Esophagus (tissue), 2 donors: ENCODE data around the gene CAMK2D. TPM values are rescaled to one million over a fixed set of nuclear protein-coding genes. Genes with fewer than 3 reads are reported as not detected.

Experiments used
- H3K27ac ChIP-seq, 2 donors: one replicate each; pipeline ENCODE4 v1.5.1; 2013; ENCODE audit warnings: low read depth in 2 of 2, mild to moderate bottlenecking in 2 of 2, inconsistent platforms in 1 of 2, low read length in 1 of 2, moderate library complexity in 1 of 2
- H3K27me3 ChIP-seq, 2 donors: one replicate each; pipeline ENCODE4 v1.6.1; 2013; ENCODE audit warnings: low read length in 2 of 2, control low read depth in 1 of 2, mild to moderate bottlenecking in 1 of 2; ENCODE audit not compliant: insufficient read depth in 2 of 2, control insufficient read depth in 1 of 2
- H3K36me3 ChIP-seq, 2 donors: one replicate each; pipeline ENCODE4 v1.6.1; 2013; ENCODE audit warnings: low read length in 1 of 2; ENCODE audit not compliant: control insufficient read depth in 2 of 2, insufficient read depth in 2 of 2
- H3K4me1 ChIP-seq, 2 donors: one replicate each; pipeline ENCODE4 v1.6.1; 2013; ENCODE audit warnings: low read length in 1 of 2; ENCODE audit not compliant: control insufficient read depth in 2 of 2, insufficient read depth in 2 of 2
- H3K4me3 ChIP-seq, 2 donors: one replicate each; pipeline ENCODE4 v1.5.1; 2013; ENCODE audit warnings: low read length in 2 of 2, mild to moderate bottlenecking in 2 of 2, low read depth in 1 of 2, moderate library complexity in 1 of 2
- H3K9me3 ChIP-seq, 2 donors: one replicate each; pipeline ENCODE4 v1.6.1; 2013; ENCODE audit warnings: mild to moderate bottlenecking in 2 of 2, low read depth in 1 of 2, low read length in 1 of 2, moderate library complexity in 1 of 2; ENCODE audit not compliant: control insufficient read depth in 2 of 2, insufficient read depth in 1 of 2
- WGBS, 2 donors: extraction: QIAGEN DNeasy Blood & Tissue Kit; methylation state at CpG; one replicate each; pipeline ENCODE4 v1.1.7; 2013; 5-methylcytosine and 5-hydroxymethylcytosine counted together
- polyA plus RNA-seq, 2 donors: library from polyadenylated mRNA; stranded (reverse); fragments of 200-250 nt; gene quantifications; one replicate each; pipeline ENCODE4 v1.2.3, GENCODE V29; 2013
- donor health status: healthy with polysubstance abuse.
- donor health status: Bipolar disorder and iron deficiency.

The CAMK2D gene
- polyA plus RNA-seq, 2 donors = 7.5 to 13.4 TPM

- WGBS, 2 donors = 78 to 81% methylated on average over 2 of the region's 2 CpGs
- Histone ChIP-seq H3K27ac (no peak overlapping the region), H3K4me3 (no peak overlapping the region), H3K9me3 (no peaks in the 10 kb centered on the region), H3K4me1 (peaks cover 0 to 2% of the 10 kb centered on the region in 2 donors), H3K27me3 (no peaks in the 10 kb centered on the region), H3K36me3 (no peaks in the 10 kb centered on the region)
These were observed 200.4 kb downstream of the CAMK2D start for GRCh38 chr4:113561092-113561491.

GRCh38 chr4:113560579-113560978 lies 201.0 kb downstream of the CAMK2D start:
- Histone ChIP-seq H3K4me3 (no peak overlapping the region), H3K9me3 (no peaks in the 10 kb centered on the region), H3K27me3 (no peaks in the 10 kb centered on the region), H3K36me3 (no peaks in the 10 kb centered on the region), H3K4me1 (peaks cover 0 to 2% of the 10 kb centered on the region in 2 donors), H3K27ac (no peak overlapping the region)

- Histone ChIP-seq H3K4me3 (no peak overlapping the region), H3K9me3 (no peaks in the 10 kb centered on the region), H3K27me3 (no peaks in the 10 kb centered on the region), H3K4me1 (peaks cover 0 to 2% of the 10 kb centered on the region in 2 donors), H3K27ac (no peak overlapping the region), H3K36me3 (no peaks in the 10 kb centered on the region)
- WGBS, 2 donors = 90 to 93% methylated on average over 5 of the region's 5 CpGs
These were observed 201.6 kb downstream of the CAMK2D start for GRCh38 chr4:113559947-113560346.

GRCh38 chr4:113556382-113557134 lies 205.0 kb downstream of the CAMK2D start:
- H3K36me3 ChIP-seq = no peaks in the 10 kb centered on the region
- no peaks in the 10 kb centered on the region for H3K9me3 ChIP-seq
- no peaks in the 10 kb centered on the region for H3K27me3 ChIP-seq
- peaks cover 0 to 2% of the 10 kb centered on the region in 2 donors for H3K4me1 ChIP-seq
- H3K4me3 ChIP-seq = no peak overlapping the region
- H3K27ac ChIP-seq = peak overlapping the region; percentile 69 to 72
- 76 to 86% methylated on average over 4 of the region's 4 CpGs for WGBS, 2 donors

DNA sequence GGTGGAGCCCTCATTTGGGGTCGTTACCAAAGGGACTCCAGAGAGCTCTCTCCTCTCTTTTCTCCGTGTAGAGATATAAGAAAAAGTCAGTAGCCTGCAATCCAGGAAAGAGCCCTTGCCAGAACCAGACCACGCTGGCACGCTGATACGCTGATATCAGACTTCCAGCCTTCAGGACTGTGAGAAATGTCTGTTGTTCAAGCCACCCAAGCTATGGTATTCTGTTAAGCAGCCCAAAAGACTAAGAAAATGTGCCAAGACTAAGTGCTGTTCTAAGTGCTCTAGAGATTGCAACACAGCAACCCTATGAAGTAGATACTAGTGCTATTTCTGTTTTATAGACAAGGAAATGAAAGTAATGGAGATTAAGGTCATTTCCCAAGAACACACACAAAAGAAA lies 205.7 kb downstream of the CAMK2D start:
- Histone ChIP-seq H3K27ac (peak overlapping the region; percentile 69 to 72), H3K4me1 (peaks cover 0 to 2% of the 10 kb centered on the region in 2 donors), H3K36me3 (no peaks in the 10 kb centered on the region), H3K4me3 (no peak overlapping the region), H3K9me3 (no peaks in the 10 kb centered on the region), H3K27me3 (no peaks in the 10 kb centered on the region)
- WGBS, 2 donors = 77 to 86% methylated on average over 5 of the region's 5 CpGs

GRCh38 chr4:113553082-113553481 lies 208.5 kb downstream of the CAMK2D start:
- Histone ChIP-seq H3K9me3 (no peaks in the 10 kb centered on the region), H3K4me3 (no peak overlapping the region), H3K4me1 (peaks cover 0 to 2% of the 10 kb centered on the region in 2 donors), H3K36me3 (no peaks in the 10 kb centered on the region), H3K27me3 (no peaks in the 10 kb centered on the region), H3K27ac (no peak overlapping the region)
- WGBS, 2 donors = 88 to 93% methylated on average over 3 of the region's 3 CpGs

DNA sequence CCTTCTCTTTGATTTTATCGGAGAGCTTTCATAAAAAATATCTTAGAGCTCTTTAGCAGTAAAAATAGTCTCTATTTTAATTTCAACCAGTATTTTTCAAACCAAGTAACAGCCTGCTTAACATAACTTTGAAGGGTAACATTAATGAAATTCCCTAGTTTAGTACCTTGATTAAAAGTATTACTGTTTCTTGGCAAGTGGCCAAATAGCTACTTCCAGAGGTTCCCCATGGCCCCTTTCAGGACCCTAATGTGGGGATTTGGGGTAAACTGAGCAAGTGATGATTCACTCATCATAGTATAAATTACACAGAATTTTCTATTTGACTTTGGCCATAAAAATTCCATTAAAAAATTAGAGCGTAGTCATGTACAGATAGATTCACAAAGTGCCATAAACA lies 211.0 kb downstream of the CAMK2D start:
- Histone ChIP-seq H3K4me3 (no peak overlapping the region), H3K27ac (no peak overlapping the region)
- WGBS, 2 donors = 92 to 93% methylated on average over 2 of the region's 2 CpGs

GRCh38 chr4:113548303-113548702 lies 213.2 kb downstream of the CAMK2D start:
- Histone ChIP-seq H3K4me1 (no peaks in the 10 kb centered on the region), H3K9me3 (no peaks in the 10 kb centered on the region), H3K36me3 (no peaks in the 10 kb centered on the region), H3K27me3 (no peaks in the 10 kb centered on the region), H3K4me3 (no peak overlapping the region), H3K27ac (peak overlapping the region; percentile 20 to 42)
- WGBS, 2 donors = 94% methylated on average over 1 of the region's 1 CpG

More for the DNA sequence above, 211.0 kb downstream of the CAMK2D start:
- Histone ChIP-seq H3K9me3 (no peaks in the 10 kb centered on the region), H3K4me1 (no peaks in the 10 kb centered on the region), H3K36me3 (no peaks in the 10 kb centered on the region), H3K27me3 (no peaks in the 10 kb centered on the region)

DNA sequence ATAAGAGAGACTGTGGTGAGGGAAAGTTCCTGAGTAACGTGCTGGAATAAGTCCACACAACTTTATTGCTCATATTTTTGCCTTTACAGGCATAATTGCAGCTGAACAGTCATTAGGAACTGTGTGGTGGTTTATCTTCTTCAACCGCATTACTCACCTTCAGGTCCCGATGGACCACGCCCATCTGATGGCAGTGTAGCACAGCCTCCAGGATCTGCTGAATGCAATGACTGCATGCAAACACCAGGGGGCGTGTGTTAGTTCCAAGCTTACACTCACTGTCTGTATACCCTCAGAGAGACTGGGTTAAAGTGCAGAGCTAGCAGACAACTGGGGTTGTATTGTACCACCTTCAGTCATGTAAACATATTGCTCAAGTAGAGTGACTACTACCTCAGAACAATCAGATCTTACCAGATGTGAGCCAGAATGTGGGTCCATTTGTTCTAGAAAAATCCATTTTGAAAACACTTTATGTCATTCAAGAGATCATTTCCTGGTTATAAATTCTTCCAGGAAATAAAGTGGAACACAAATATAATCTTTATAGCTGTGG lies 214.0 kb downstream of the CAMK2D start:
- WGBS, 2 donors = 7 to 15% methylated on average over 5 of the region's 5 CpGs
- Histone ChIP-seq H3K9me3 (no peaks in the 10 kb centered on the region), H3K27me3 (no peaks in the 10 kb centered on the region), H3K4me1 (no peaks in the 10 kb centered on the region), H3K4me3 (no peak overlapping the region), H3K36me3 (no peaks in the 10 kb centered on the region), H3K27ac (no peak overlapping the region)

DNA sequence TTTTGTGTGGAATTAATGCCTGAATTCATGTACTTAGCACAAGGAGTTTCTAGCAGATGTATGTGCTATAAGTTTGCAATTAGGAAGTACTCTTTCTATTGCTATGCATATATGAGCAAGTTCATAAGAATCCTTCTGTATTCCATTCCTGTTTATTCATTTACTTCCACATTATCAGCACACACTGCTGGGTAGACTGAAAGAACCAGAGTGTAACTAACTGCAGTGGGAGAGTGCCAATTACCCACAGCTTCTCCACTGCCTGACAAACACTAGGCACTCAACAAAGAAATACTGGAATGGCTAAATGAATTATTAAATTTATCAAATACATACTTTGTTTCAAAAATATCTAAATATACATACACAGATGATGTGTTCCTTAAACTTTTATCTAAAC lies 219.6 kb downstream of the CAMK2D start:
- H3K9me3 ChIP-seq = no peaks in the 10 kb centered on the region
- H3K27me3 ChIP-seq = no peaks in the 10 kb centered on the region
- H3K36me3 ChIP-seq = no peaks in the 10 kb centered on the region
- no peak overlapping the region for H3K4me3 ChIP-seq
- no peaks in the 10 kb centered on the region for H3K4me1 ChIP-seq
- no peak overlapping the region for H3K27ac ChIP-seq
